ENCODE measurements around the gene TNFRSF8. TPM values are rescaled to one million over a fixed set of nuclear protein-coding genes. Genes with fewer than 3 reads are reported as not detected.
"Not testable (repeated sequence)": the region's sequence is repeated elsewhere in the genome, so short reads cannot be mapped to it uniquely, and the experiment has no call there.

Gene TNFRSF8
- total RNA-seq, 2 donors from 2014 or later = 0.32 to 4.7 TPM

DNA sequence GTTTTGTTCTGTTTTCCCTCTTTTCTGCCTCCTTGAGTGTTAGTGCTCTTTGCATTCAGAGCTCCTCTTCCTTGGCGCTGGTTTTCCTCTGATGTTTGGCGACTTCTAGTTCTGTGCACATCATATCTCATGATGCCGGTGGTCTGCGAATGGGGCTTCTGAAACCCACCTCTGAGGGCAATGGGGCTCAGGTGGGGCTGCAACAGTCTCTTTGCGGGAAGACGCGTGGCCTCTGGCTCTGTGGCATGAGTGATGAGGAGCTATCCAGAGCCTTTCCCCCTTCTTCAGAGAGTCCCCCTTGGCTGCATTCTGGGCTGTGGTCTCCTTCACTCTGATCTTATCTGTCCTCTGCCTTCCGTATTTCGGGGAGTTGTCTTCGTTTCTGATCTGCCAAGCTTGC is 39.0 kb downstream of the TNFRSF8 start:
- TF ChIP-seq, protein P1, sequence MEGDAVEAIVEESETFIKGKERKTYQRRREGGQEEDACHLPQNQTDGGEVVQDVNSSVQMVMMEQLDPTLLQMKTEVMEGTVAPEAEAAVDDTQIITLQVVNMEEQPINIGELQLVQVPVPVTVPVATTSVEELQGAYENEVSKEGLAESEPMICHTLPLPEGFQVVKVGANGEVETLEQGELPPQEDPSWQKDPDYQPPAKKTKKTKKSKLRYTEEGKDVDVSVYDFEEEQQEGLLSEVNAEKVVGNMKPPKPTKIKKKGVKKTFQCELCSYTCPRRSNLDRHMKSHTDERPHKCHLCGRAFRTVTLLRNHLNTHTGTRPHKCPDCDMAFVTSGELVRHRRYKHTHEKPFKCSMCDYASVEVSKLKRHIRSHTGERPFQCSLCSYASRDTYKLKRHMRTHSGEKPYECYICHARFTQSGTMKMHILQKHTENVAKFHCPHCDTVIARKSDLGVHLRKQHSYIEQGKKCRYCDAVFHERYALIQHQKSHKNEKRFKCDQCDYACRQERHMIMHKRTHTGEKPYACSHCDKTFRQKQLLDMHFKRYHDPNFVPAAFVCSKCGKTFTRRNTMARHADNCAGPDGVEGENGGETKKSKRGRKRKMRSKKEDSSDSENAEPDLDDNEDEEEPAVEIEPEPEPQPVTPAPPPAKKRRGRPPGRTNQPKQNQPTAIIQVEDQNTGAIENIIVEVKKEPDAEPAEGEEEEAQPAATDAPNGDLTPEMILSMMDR (IDR thresholded peaks at IDR 0.05) = no peak
- TF ChIP-seq POLR2AphosphoS5 (IDR thresholded peaks at IDR 0.05) (no peak), POLR2A (IDR thresholded peaks at IDR 0.05) (no peak)
- no peak overlapping the region for H3K4me3 ChIP-seq
- H3K27ac ChIP-seq = no peak overlapping the region
- no peaks in the 10 kb centered on the region for H3K9me3 ChIP-seq
- no peak for DNase-seq (ENCODE audit: low spot score)
- 87% methylated on average over 10 of the region's 10 CpGs for WGBS
- H3K36me3 ChIP-seq = no peaks in the 10 kb centered on the region
- no peaks in the 10 kb centered on the region for H3K27me3 ChIP-seq (replicated peaks; ENCODE audit: insufficient read depth)
- H3K4me1 ChIP-seq (replicated peaks) = no peaks in the 10 kb centered on the region
- intact Hi-C loops (cut with DNase I) = no loop called here

DNA sequence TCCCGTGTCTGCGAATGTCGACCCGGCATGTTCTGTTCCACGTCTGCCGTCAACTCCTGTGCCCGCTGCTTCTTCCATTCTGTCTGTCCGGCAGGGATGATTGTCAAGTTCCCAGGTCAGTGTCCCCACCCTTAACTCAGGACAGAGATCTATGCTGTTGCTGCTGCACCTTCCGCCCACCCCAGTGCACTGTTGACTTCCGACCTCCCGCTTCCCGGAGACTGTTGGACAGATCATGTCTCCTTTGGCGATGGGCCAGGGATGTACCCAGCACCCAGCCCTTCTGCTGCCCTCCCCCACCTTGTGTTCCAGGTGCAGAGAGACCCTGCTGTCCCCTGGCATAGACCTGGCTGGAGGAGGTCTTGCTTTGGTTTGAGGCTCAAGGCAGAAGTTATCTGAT is 41.3 kb downstream of the TNFRSF8 start:
- Histone ChIP-seq H3K4me1 (replicated peaks) (no peaks in the 10 kb centered on the region), H3K27ac (no peak overlapping the region), H3K9me3 (no peaks in the 10 kb centered on the region), H3K36me3 (no peaks in the 10 kb centered on the region), H3K4me3 (no peak overlapping the region), H3K27me3 (replicated peaks; ENCODE audit: insufficient read depth) (no peaks in the 10 kb centered on the region)
- WGBS = 78% methylated on average over 13 of the region's 13 CpGs
- TF ChIP-seq POLR2AphosphoS5 (IDR thresholded peaks at IDR 0.05) = no peak
- intact Hi-C loops (cut with DNase I) = no loop called here
- no peak for DNase-seq (ENCODE audit: low spot score)

DNA sequence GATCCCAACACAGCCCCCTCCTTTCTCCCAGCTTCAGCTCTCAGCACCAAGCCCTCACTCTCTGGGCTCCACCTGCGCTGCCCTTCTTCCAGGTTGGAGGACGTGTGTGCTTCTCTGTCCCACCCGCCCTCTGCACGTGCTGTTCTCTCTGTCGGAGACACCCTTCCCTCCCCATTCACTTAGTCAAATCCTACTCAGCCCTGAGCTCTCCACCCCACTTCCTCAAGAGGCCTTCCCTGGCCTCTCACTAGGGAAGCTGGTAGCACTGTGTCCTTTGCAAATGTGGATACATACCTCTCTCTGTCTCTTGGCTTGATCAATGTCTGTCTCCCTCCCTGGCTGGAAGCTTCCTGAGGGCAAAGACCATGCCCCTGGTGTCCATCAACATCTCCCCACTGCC is 43.0 kb downstream of the TNFRSF8 start:
- WGBS = 71% methylated on average over 5 of the region's 5 CpGs
- no peaks in the 10 kb centered on the region for H3K4me1 ChIP-seq (replicated peaks)
- H3K9me3 ChIP-seq = no peaks in the 10 kb centered on the region
- TF ChIP-seq, protein P1 (IDR thresholded peaks at IDR 0.05) = no peak
- TF ChIP-seq POLR2A (IDR thresholded peaks at IDR 0.05) = no peak
- TF ChIP-seq POLR2AphosphoS5 (IDR thresholded peaks at IDR 0.05) = no peak
- no peak overlapping the region for H3K4me3 ChIP-seq
- no peaks in the 10 kb centered on the region for H3K36me3 ChIP-seq
- no peak overlapping the region for H3K27ac ChIP-seq
- no peaks in the 10 kb centered on the region for H3K27me3 ChIP-seq (replicated peaks; ENCODE audit: insufficient read depth)
- intact Hi-C loops (cut with DNase I) = no loop called here
- no peak for DNase-seq (ENCODE audit: low spot score)

DNA sequence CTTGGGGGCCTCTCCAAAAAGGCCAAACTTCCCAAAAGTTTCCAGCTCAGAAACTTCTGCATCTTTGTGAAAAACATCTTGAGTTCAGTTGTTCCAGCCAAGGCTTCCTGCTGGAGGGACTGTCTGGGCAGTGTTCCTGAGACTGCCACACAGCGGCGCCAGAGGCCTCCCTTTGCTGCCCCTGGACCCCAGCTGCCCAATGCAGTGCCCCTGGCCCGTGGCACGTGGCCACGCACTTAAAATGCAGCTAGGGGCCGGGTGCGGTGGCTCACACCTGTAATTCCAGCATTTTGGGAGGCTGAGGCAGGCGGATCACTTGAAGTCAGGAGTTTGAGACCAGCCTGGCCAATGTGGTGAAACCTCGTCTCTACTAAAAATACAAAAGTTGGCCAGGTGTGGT is 43.8 kb downstream of the TNFRSF8 start:
- intact Hi-C loops (cut with DNase I); H3K27ac ChIP-seq; H3K36me3 ChIP-seq; H3K9me3 ChIP-seq; DNase-seq (ENCODE audit: low spot score); H3K27me3 ChIP-seq (replicated peaks; ENCODE audit: insufficient read depth); H3K4me3 ChIP-seq; H3K4me1 ChIP-seq (replicated peaks): not testable (repeated sequence)
- 73% methylated on average over 9 of the region's 9 CpGs for WGBS

DNA sequence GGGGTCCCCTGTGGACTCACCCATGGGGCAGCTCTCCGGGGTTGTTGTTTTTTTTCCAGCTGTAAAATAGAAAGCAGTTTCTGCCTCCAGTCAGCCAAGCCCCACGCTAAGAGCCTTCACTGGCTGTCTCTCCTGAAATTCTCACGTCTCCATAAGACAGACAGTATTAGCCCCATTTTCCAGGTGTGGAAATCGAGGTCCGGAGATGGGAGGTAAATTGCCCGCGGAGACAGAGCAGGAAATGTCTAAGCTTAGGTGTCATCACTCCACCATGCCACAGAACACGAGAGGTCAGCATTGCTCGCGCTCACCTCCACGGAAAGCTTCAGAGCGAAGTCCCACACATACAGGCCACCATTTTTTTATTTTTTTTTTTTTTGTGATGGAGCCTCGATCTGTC is 44.6 kb downstream of the TNFRSF8 start:
- H3K9me3 ChIP-seq = no peaks in the 10 kb centered on the region
- TF ChIP-seq POLR2A (IDR thresholded peaks at IDR 0.05) (no peak), POLR2AphosphoS5 (IDR thresholded peaks at IDR 0.05) (no peak)
- TF ChIP-seq, protein P1 (IDR thresholded peaks at IDR 0.05) = no peak
- H3K36me3 ChIP-seq = no peaks in the 10 kb centered on the region
- H3K4me3 ChIP-seq = no peak overlapping the region
- WGBS = 87% methylated on average over 13 of the region's 13 CpGs
- no peaks in the 10 kb centered on the region for H3K27me3 ChIP-seq (replicated peaks; ENCODE audit: insufficient read depth)
- intact Hi-C loops (cut with DNase I) = no loop called here
- DNase-seq (ENCODE audit: low spot score) = no peak
- H3K4me1 ChIP-seq (replicated peaks) = no peaks in the 10 kb centered on the region
- H3K27ac ChIP-seq = no peak overlapping the region

DNA sequence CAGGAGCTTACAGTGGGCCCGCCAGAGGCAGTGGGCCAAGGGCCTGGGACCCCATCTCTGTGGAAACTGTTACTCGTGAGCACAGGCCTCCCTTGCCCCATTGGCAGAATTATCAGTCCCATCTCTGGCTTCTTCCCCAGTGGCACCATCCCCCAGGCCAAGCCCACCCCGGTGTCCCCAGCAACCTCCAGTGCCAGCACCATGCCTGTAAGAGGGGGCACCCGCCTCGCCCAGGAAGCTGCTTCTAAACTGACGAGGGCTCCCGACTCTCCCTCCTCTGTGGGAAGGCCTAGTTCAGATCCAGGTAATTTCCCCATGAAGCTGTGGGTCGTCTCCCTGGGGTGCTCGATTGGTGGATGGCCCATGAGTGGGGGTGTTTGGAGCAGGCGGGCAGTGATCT is 46.8 kb downstream of the TNFRSF8 start:
- no peaks in the 10 kb centered on the region for H3K27me3 ChIP-seq (replicated peaks; ENCODE audit: insufficient read depth)
- no peak overlapping the region for H3K4me3 ChIP-seq
- no peaks in the 10 kb centered on the region for H3K9me3 ChIP-seq
- DNase-seq (ENCODE audit: low spot score) = no peak
- WGBS = 89% methylated on average over 10 of the region's 10 CpGs
- no peaks in the 10 kb centered on the region for H3K4me1 ChIP-seq (replicated peaks)
- H3K36me3 ChIP-seq = no peaks in the 10 kb centered on the region
- intact Hi-C loops (cut with DNase I) = no loop called here
- no peak for TF ChIP-seq POLR2A (IDR thresholded peaks at IDR 0.05)
- TF ChIP-seq, protein P1 (IDR thresholded peaks at IDR 0.05) = no peak
- no peak overlapping the region for H3K27ac ChIP-seq
